Activated naive CD4-positive, alpha-beta T cell treated with anti-CD3 and anti-CD28 coated beads for 36 hours (primary cell): Measurements from ENCODE around the gene MAGI2. TPM values are rescaled to one million over a fixed set of nuclear protein-coding genes. Genes with fewer than 3 reads are reported as not detected.

Experiments used
- CTCF ChIA-PET: fragments of 350-600 bp; sonication (Branson Sonifier 250); formaldehyde crosslinking; loops from one replicate; lab custom pipeline; 2021; ENCODE audit warnings: antibody characterized with exemption; lab: Charles Lee
- DNase-seq: peaks from one replicate; pipeline ENCODE4 v3.0.0-alpha.2; 2020
- H3K27ac Mint-ChIP-seq: one replicate; pipeline ENCODE4 v1.8.0; 2021; ENCODE audit warnings: mild to moderate bottlenecking, mixed read lengths
- H3K27me3 Mint-ChIP-seq: one replicate; pipeline ENCODE4 v1.8.0; 2021; ENCODE audit warnings: low read depth, mixed read lengths
- H3K36me3 Mint-ChIP-seq: one replicate; pipeline ENCODE4 v1.8.0; 2021; ENCODE audit warnings: low read depth, mixed read lengths
- H3K4me1 Mint-ChIP-seq: one replicate; pipeline ENCODE4 v1.8.0; 2021; ENCODE audit warnings: low read depth, mixed read lengths
- H3K4me3 Mint-ChIP-seq: one replicate; pipeline ENCODE4 v1.8.0; 2021; ENCODE audit warnings: mild to moderate bottlenecking, moderate library complexity, mixed read lengths
- H3K9me3 Mint-ChIP-seq: one replicate; pipeline ENCODE4 v1.8.0; 2021; ENCODE audit warnings: mixed read lengths
- intact Hi-C: fragments of 100-400 bp; cut with micrococcal nuclease; formaldehyde crosslinking; loops from one replicate; pipeline ENCODE4 v1.15.1; 2023
- total RNA-seq, 2 experiments: library from RNA; stranded (reverse); gene quantifications; one replicate each; pipeline ENCODE4 v1.2.3, GENCODE V29; 2021

Gene MAGI2
- total RNA-seq, 2 experiments from 2014 or later: 0.07 to 0.19 TPM

DNA sequence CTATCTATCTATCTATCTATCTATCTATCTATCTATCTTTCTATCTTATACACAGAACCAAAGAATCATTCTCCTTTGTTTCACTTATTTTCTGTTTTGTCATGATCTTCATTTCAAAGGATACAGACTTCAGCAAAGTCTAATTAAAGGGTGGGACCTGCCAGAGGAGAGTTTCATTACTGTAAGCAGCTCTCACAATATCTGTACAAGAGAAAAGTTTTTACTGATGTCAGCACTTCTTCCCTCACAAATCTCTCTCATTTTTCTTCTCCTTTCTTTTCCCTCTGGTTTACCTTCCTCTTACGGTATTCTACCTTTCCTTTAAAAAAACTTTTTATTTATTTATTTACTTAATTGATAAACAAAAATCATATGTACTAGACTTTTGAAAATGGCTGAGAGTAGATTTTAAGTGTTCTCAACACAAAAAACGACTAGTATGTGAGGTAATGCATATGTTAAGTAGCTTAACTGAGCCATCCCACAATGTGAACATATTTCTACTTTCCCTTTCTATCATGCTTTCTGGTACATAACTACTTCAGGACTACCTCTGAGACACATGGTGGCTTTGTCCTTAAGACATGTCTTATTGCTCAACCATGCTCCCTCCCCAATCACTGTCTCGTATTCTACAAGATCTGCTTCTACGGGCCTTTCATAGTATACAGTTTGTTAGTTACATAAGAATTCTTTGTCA lies 955.6 kb downstream of the MAGI2 start:
- Mint-ChIP-seq H3K9me3 (peaks cover 3% of the 10 kb centered on the region), H3K36me3 (no peaks in the 10 kb centered on the region), H3K27ac (no peak overlapping the region), H3K4me3 (no peak overlapping the region), H3K4me1 (no peaks in the 10 kb centered on the region), H3K27me3 (no peaks in the 10 kb centered on the region)
- CTCF ChIA-PET: no interaction called here
- intact Hi-C loops: no loop called here
- no peak for DNase-seq

DNA sequence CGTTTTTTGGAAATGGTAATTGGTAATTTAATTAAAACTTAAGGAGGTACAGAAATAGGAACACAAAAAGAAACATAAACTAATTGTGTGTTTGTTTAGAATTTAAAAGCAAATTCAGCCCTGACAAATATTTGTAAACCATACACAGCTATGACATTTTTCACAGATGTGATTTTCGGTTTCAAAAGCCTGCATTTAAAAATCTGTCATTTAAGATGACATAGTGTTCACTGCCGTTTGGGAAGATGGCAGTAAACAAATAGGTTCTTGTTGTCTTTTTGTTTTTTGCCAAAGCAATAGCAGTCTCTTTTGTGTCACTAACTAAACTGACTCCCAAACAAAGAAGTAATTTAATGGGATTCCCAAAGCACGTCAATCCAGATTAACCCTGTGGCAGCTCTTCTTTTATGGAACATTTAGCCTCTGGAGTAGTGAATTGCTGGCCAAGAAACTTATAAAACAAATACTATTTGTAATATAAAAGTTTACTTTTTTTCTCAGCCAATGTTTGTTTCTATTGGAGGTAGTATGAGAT lies 957.3 kb downstream of the MAGI2 start:
- CTCF ChIA-PET: no interaction called here
- no peaks in the 10 kb centered on the region for H3K27me3 Mint-ChIP-seq
- H3K36me3 Mint-ChIP-seq: no peaks in the 10 kb centered on the region
- DNase-seq: no peak
- no peaks in the 10 kb centered on the region for H3K4me1 Mint-ChIP-seq
- H3K9me3 Mint-ChIP-seq: peaks cover 3% of the 10 kb centered on the region
- intact Hi-C loops: no loop called here
- H3K4me3 Mint-ChIP-seq: no peak overlapping the region
- H3K27ac Mint-ChIP-seq: no peak overlapping the region

DNA sequence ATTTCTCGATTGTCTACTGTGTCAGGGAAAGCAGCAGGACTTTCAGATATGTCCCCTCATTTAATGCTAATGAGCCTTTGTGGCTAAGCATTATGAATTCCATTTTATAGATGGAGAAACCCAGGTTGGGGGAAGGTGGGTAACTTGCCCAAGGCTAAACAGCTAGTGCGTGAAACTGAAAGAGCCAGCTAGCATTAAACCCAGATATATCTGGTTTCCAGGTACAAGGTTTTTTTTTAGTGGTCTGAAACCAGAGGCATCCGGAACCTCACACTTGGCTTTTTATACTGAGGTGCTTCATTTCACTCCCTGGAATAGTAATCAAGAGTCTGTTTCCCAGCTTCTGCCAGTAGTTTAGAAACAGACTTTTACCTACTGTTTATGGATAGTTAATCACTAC lies 960.1 kb downstream of the MAGI2 start:
- H3K4me3 Mint-ChIP-seq: no peak overlapping the region
- no peaks in the 10 kb centered on the region for H3K27me3 Mint-ChIP-seq
- no peaks in the 10 kb centered on the region for H3K36me3 Mint-ChIP-seq

DNA sequence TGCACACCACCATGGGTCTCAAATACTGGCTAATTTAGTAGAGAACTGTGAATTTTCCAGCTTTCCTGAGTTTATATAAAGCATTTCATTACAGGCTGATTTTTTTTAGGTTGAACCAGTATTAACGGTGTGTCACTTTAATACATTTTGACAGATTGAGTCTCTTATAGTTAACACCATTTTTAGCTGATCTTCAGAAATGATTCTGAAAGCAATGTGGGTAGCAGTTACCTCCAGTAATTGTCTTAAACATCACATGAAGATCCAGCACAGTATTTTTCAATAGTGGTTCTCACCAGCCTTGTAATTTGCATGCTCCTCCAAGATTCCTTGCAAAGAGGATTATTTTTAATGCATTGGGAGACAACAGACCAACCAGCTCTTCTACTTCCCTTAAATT lies 961.3 kb downstream of the MAGI2 start:
- Mint-ChIP-seq H3K4me3 (no peak overlapping the region), H3K9me3 (no peaks in the 10 kb centered on the region), H3K27me3 (no peaks in the 10 kb centered on the region), H3K36me3 (no peaks in the 10 kb centered on the region), H3K4me1 (no peaks in the 10 kb centered on the region), H3K27ac (no peak overlapping the region)
- intact Hi-C loops: no loop called here
- CTCF ChIA-PET: interaction anchor here (0.6 kb wide), 2 partner anchors 255 to 1900 kb away, joined by 3 read pairs; no protein-coding TSS in a partner anchor
- no peak for DNase-seq

More for the DNA sequence above, 960.1 kb downstream of the MAGI2 start:
- CTCF ChIA-PET: no interaction called here
- intact Hi-C loops: no loop called here
- no peaks in the 10 kb centered on the region for H3K9me3 Mint-ChIP-seq
- no peak overlapping the region for H3K27ac Mint-ChIP-seq
- no peaks in the 10 kb centered on the region for H3K4me1 Mint-ChIP-seq
- no peak for DNase-seq

DNA sequence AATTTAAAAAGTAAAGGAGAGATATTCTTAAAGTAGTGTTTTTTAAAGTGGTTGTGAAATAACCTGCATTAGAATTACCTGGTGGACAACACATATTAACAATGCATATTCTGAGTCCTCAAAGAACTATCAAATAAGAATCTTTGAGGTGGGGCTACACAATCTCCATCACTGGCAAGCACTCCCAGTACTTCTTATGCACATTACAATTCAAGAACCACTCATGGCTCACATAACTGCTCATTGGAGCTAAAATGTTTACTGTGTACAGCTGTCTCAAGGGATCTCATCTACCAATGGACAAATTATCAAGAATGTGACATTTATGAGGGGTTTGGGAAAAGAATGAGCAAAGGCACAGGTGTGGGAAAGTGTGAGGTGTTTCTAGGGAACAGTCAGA lies 962.9 kb downstream of the MAGI2 start:
- Mint-ChIP-seq H3K9me3 (no peaks in the 10 kb centered on the region), H3K4me3 (no peak overlapping the region), H3K4me1 (no peaks in the 10 kb centered on the region), H3K36me3 (no peaks in the 10 kb centered on the region), H3K27ac (no peak overlapping the region), H3K27me3 (no peaks in the 10 kb centered on the region)
- CTCF ChIA-PET: no interaction called here
- no peak for DNase-seq
- intact Hi-C loops: no loop called here

DNA sequence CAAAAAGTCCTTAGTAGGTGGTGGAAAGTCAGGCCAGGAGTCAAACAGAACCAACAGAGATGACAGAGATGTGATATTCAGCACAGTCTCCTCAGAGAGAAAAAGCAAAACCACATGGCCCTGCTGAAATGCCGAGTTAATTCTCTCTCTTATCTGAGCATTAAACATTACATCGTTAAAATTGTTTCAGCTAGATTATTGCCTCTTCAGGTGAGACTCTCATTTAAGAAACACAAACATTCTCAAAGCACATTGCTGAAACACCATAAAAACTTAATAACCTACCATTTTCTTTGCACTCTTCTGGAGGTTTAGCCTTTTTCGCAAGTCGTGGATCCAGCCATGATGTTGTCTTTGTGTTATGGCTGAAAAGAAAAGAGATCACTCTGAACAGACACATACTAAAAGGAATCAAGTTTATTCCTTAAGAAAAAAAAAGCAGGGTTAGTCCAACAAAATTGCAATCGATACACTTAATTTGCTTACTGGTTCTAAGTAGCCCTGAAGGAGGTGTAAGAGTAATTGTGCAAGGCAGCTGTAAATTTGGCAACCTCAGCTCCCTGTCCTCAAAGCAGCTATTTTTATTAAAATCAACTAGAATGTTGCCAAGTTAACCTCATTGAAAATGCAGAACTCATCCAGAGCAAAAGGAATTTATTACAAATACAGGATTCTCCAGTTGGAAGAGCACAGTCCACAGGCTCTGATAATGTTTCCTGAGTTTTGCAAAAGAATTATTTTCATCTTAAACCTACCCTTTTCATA lies 963.8 kb downstream of the MAGI2 start:
- CTCF ChIA-PET: no interaction called here
- no peaks in the 10 kb centered on the region for H3K27me3 Mint-ChIP-seq
- H3K27ac Mint-ChIP-seq: no peak overlapping the region
- intact Hi-C loops: no loop called here
- no peaks in the 10 kb centered on the region for H3K9me3 Mint-ChIP-seq
- no peaks in the 10 kb centered on the region for H3K36me3 Mint-ChIP-seq
- no peaks in the 10 kb centered on the region for H3K4me1 Mint-ChIP-seq
- no peak overlapping the region for H3K4me3 Mint-ChIP-seq
- no peak for DNase-seq

DNA sequence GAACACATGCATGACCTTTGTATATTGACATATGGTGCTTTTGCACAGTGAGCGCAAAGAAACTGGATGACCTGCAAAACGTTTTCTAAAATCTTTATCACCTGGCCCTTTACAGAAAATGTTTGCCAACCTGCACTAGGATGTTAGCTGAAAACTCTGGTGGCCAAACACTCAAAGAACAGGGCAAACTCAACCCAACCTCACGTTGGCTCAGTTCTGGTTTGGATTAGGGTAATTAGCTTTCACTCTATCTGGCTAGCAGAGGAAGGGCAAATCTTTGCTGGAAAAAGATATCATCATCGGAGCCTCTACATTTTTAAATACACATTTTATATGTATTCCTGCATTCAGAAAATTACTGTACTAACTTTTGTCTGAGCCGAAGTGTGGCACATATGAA lies 966.0 kb downstream of the MAGI2 start:
- Mint-ChIP-seq H3K27ac (no peak overlapping the region), H3K27me3 (no peaks in the 10 kb centered on the region), H3K4me1 (no peaks in the 10 kb centered on the region), H3K4me3 (no peak overlapping the region), H3K36me3 (no peaks in the 10 kb centered on the region), H3K9me3 (no peaks in the 10 kb centered on the region)
- DNase-seq: no peak
- CTCF ChIA-PET: no interaction called here
- intact Hi-C loops: no loop called here

DNA sequence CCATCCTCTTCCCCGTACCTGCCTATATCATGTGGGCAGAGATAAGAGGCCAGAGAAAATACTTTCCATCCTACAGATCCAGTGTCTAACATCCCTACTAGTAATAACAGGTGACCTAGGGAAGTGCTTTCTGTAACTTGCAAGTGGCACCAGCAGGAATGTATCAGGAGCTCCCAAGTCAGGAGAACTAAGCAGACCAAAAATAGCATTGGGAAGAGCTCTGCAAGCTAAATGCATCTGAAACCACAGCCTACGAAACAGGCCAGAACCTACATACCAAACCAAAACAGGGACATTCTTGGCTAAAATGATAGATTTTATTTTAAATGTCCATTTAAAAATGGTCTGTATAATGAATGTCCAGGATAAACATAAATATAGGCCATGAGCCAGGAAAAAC lies 974.1 kb downstream of the MAGI2 start:
- intact Hi-C loops: no loop called here
- DNase-seq: no peak
- H3K27ac Mint-ChIP-seq: no peak overlapping the region
- no peaks in the 10 kb centered on the region for H3K36me3 Mint-ChIP-seq
- no peaks in the 10 kb centered on the region for H3K27me3 Mint-ChIP-seq
- H3K4me1 Mint-ChIP-seq: no peaks in the 10 kb centered on the region
- no peaks in the 10 kb centered on the region for H3K9me3 Mint-ChIP-seq
- CTCF ChIA-PET: no interaction called here
- no peak overlapping the region for H3K4me3 Mint-ChIP-seq

DNA sequence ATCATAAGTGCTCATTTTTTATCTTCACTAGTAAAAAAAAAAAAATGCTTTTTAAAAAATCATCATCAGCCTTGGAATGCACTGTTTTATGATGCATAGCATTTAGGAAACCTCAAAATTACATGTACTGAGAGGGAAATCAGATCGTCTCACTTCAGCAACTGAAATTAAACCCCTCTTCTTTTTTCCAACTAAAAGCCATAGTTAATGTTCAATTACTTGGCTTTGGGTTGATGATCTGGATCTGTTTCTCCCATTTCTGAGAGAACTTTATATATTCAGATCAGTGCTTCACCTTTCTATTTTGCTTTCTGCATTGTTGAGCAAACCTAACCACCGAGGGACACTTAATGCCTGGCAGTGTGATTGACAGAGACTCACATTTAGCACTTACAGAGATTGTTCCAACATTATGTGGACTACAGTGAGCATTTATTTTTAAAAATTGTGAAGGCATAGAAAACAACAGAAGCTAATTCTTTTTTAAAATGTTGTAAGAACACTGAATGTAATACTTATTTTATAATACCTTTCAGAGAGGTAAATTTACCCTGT lies 976.5 kb downstream of the MAGI2 start:
- no peak for DNase-seq
- intact Hi-C loops: no loop called here
- H3K4me1 Mint-ChIP-seq: no peaks in the 10 kb centered on the region
- no peaks in the 10 kb centered on the region for H3K36me3 Mint-ChIP-seq
- no peaks in the 10 kb centered on the region for H3K27me3 Mint-ChIP-seq
- H3K4me3 Mint-ChIP-seq: no peak overlapping the region
- CTCF ChIA-PET: no interaction called here
- H3K27ac Mint-ChIP-seq: no peak overlapping the region
- no peaks in the 10 kb centered on the region for H3K9me3 Mint-ChIP-seq

DNA sequence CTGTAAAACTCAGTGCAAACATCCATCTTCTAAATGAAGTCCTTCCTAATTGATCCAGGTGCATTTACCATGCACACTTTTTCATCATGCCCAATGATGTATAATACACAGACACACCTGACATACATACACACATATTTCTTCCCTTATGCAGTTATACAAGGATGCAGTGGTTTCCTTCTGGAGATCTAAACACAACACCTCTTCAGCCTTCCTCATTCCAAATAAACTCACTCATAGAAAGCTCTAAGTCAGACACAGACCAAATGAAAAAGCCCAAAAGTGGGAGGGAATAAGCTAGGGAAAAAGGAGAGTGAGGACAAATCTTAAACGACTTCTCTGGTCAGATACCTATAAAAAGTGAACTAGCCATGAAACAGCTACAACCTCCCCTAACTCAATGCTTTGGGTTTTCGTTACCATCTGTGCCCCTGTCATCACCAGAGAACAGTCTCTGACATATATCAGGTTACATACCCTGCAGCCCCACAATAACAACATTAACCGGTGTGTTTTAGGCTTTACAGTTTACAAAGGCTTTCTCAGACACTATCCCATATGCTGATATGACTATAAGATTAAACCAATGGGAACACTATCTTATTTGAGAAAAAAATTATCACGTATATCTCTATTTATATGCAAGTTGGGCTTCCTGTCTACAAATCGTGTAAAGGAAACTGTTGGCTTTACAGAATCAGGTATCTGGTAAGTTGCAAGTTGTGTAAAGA lies 979.7 kb downstream of the MAGI2 start:
- CTCF ChIA-PET: no interaction called here
- no peaks in the 10 kb centered on the region for H3K9me3 Mint-ChIP-seq
- H3K4me3 Mint-ChIP-seq: no peak overlapping the region
- no peak for DNase-seq
- H3K36me3 Mint-ChIP-seq: no peaks in the 10 kb centered on the region
- no peak overlapping the region for H3K27ac Mint-ChIP-seq
- no peaks in the 10 kb centered on the region for H3K4me1 Mint-ChIP-seq
- H3K27me3 Mint-ChIP-seq: no peaks in the 10 kb centered on the region
- intact Hi-C loops: no loop called here

DNA sequence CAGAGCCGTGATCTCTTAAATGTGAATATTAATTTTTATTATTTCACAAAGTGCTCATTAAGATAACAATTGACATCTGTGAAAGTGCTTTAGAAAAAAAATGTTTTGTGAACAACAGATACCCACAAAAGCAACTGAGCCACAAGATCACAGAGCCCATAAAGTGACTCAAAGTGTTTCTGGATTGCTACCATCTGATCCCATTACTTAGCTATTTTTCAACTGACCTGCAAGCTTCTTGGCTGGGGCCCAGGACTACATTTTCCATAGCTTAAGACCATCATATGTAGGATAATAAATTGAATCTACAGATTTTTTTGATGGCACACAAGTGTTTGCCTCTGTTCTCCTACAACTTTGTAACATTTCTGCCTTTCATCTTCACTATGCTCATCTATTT lies 980.4 kb downstream of the MAGI2 start:
- no peak for DNase-seq
- H3K9me3 Mint-ChIP-seq: no peaks in the 10 kb centered on the region
- CTCF ChIA-PET: no interaction called here
- H3K27ac Mint-ChIP-seq: no peak overlapping the region
- no peaks in the 10 kb centered on the region for H3K36me3 Mint-ChIP-seq
- intact Hi-C loops: no loop called here
- H3K4me1 Mint-ChIP-seq: no peaks in the 10 kb centered on the region
- no peak overlapping the region for H3K4me3 Mint-ChIP-seq
- no peaks in the 10 kb centered on the region for H3K27me3 Mint-ChIP-seq

DNA sequence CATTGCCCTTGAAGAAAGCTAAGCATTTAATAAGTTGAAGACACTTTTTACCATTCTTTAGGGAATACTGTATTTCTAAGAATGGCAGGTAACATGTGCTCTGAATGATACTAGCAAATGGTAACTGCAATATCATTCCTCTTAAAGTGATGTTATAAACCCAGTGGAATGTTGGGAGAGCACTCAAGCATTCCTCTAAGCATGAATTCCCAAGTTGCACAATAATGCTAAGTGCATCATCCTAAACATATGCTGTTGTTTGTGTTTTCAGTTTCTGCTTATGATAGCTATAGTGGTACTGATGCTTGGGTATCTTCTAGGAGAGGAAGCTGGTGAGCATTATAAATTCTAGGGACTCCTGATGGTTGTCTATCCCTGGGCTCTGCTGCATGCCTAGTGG lies 980.9 kb downstream of the MAGI2 start:
- no peaks in the 10 kb centered on the region for H3K36me3 Mint-ChIP-seq
- no peak for DNase-seq
- no peak overlapping the region for H3K4me3 Mint-ChIP-seq
- CTCF ChIA-PET: no interaction called here
- intact Hi-C loops: no loop called here
- no peaks in the 10 kb centered on the region for H3K4me1 Mint-ChIP-seq
- H3K9me3 Mint-ChIP-seq: no peaks in the 10 kb centered on the region
- H3K27me3 Mint-ChIP-seq: no peaks in the 10 kb centered on the region
- H3K27ac Mint-ChIP-seq: no peak overlapping the region
